Measurements from ENCODE around the gene HLA-DQB1.
A peak's percentile ranks its signal among the peaks of the same experiment; 100 is the strongest.
"Not testable (repeated sequence)": the region's sequence is repeated elsewhere in the genome, so short reads cannot be mapped to it uniquely, and the experiment has no call there.

Gene HLA-DQB1

DNA sequence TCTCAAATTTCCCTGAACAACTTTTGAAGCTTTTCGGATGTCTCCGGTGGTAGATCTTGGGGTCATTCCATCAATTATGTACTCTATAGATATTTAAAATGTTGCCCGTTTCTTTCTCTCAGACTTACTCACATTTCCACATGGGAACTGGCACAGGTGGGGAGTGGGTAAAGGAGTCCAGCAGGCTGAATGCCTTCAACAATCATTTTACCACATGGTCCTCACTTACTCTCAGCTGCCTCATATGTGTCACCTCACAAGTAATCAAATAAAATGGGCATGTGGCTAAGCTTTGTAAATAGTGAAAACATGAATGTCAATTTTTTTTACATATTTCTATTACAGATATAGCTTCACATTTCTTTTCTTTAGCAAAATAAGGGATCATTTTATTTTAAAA lies 28.6 kb downstream of the HLA-DQB1 start:
- TF ChIP-seq, protein P1, sequence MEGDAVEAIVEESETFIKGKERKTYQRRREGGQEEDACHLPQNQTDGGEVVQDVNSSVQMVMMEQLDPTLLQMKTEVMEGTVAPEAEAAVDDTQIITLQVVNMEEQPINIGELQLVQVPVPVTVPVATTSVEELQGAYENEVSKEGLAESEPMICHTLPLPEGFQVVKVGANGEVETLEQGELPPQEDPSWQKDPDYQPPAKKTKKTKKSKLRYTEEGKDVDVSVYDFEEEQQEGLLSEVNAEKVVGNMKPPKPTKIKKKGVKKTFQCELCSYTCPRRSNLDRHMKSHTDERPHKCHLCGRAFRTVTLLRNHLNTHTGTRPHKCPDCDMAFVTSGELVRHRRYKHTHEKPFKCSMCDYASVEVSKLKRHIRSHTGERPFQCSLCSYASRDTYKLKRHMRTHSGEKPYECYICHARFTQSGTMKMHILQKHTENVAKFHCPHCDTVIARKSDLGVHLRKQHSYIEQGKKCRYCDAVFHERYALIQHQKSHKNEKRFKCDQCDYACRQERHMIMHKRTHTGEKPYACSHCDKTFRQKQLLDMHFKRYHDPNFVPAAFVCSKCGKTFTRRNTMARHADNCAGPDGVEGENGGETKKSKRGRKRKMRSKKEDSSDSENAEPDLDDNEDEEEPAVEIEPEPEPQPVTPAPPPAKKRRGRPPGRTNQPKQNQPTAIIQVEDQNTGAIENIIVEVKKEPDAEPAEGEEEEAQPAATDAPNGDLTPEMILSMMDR (conservative IDR thresholded peaks at IDR 0.05; ENCODE audit: control insufficient read depth, insufficient read depth, low read depth, low read length), result no peak
- H3K4me3 ChIP-seq (ENCODE audit: control insufficient read depth, low read depth, low read length), result no peak overlapping the region
- no peak for DNase-seq (ENCODE audit: low read depth)

DNA sequence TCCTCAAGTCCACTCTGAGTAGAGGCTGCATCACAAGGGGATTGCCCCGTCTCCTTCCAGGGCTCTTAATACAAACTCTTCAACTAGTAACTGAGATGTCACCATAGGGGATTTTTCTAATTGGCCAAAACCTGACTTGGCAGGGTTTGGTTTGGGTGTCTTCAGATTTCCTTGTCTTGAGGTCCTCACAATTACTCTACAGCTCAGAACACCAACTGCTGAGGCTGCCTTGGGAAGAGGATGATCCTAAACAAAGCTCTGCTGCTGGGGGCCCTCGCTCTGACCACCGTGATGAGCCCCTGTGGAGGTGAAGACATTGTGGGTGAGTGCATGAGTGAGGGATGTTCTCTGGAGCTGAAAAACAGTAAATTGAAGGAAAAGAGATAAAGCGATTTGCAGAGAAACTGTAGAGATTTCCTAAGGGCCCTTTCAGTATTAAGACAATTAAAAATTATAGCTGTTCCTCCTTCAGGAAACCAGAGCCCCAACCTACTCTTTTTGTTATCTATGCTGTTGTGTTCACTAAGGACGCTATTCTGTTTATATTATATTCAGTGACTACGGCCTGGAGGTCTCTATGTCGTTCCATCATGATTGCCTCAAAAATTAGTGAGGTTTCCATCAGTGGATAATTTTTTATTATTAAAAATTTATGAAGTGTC lies 29.1 kb downstream of the HLA-DQB1 start, which contains the start of gene HLA-DQA1:
TSS of gene HLA-DQA1 (plus strand) at position 188 of the 662 bp plus-strand sequence. CDS start at position 241, 53 bp downstream.
- no peak for DNase-seq (ENCODE audit: low read depth)
- no peak within 1 kb of the TSS for H3K4me3 ChIP-seq (ENCODE audit: control insufficient read depth, low read depth, low read length)
- TF ChIP-seq, protein P1 (conservative IDR thresholded peaks at IDR 0.05; ENCODE audit: control insufficient read depth, insufficient read depth, low read depth, low read length), result no peak

DNA sequence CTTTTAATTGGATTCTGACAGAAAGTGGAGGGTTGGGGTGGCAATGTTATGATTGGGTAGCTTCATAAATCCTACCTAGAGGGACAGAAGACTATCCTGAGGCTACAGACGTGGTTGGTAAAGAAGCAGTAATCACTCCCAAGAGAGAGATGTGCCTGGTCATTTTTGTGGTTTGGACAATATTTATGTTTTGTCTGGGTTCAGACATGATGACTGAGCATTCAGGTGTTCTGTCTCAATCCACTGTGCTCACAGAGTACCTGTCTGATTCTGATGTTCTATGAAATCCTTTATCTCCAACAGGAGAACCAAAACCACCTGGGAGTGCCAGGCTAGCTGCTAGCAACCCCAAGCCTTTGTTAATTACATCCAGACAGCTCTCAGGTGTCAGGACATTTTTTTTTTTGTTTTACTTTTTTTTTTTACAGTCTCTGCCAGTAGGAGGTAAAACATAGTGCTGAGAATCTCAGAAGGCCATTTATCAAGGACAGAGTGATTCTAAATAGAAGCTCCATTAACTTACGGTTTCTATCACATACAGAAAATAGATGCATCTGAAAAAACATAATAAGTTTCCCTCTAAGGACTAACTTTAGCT lies 30.8 kb downstream of the HLA-DQB1 start:
- TF ChIP-seq, protein P1 (conservative IDR thresholded peaks at IDR 0.05; ENCODE audit: control insufficient read depth, insufficient read depth, low read depth, low read length), result no peak
- no peak overlapping the region for H3K4me3 ChIP-seq (ENCODE audit: control insufficient read depth, low read depth, low read length)
- DNase-seq (ENCODE audit: low read depth), result no peak

DNA sequence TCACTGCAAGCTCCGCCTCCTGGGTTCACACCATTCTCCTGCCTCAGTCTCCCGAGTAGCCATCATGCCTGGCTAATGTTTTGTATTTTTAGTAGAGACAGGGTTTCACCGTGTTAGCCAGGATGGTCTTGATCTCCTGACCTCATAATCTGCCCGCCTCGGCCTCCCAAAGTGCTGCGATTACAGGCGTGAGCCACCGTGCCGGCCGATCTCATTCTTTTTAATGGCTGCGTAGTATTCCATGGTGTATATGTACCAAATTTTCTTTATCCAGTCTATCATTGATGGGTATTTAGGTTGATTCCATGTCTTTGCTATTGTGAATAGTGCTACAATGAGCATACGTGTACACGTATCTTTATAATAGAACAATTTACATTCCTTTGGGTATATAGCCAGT lies 36.7 kb downstream of the HLA-DQB1 start:
- not testable (repeated sequence) for H3K4me3 ChIP-seq (ENCODE audit: control insufficient read depth, low read depth, low read length); DNase-seq (ENCODE audit: low read depth)

DNA sequence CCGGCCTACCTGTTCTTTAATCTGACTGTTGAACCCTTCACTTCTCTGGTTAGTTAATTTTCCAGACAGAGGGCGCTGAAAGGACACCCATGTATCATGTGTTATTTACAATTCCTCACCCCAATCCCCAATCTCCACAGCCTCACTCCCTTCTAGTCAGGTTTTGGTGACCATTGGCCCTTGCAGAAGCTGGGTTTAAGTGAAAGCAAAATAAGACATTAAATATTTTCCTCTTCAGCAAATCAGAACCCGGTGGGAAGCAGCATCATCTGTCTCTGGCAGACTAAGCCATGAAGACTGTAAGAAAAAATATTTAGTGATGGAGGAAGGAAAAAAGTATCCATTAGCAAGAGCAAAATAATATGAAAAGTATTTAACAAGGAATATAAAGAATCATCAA lies 38.6 kb downstream of the HLA-DQB1 start:
- no peak overlapping the region for H3K4me3 ChIP-seq (ENCODE audit: control insufficient read depth, low read depth, low read length)
- TF ChIP-seq, protein P1 (conservative IDR thresholded peaks at IDR 0.05; ENCODE audit: control insufficient read depth, insufficient read depth, low read depth, low read length), result no peak
- peak; percentile 34 for DNase-seq (ENCODE audit: low read depth)

DNA sequence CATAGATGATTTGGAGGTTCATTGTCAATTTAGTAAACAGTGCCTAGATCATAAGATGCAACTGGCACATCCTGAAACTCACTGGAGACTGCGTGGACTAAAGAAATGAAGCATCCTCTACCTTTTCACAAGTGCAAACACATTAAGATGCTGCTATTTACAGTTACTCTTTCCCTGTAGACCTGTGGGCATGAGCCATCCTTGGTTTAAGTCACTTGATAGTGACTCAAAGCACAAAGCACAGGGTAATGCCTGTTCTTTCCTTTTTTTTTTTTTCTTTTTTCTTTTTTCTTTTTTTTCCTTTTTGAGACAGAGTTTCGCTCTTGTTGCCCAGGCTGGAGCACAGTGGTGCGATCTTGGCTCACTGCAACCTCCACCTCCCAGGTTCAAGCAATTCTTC lies 39.2 kb downstream of the HLA-DQB1 start:
- no peak overlapping the region for H3K4me3 ChIP-seq (ENCODE audit: control insufficient read depth, low read depth, low read length)
- DNase-seq (ENCODE audit: low read depth), result no peak

DNA sequence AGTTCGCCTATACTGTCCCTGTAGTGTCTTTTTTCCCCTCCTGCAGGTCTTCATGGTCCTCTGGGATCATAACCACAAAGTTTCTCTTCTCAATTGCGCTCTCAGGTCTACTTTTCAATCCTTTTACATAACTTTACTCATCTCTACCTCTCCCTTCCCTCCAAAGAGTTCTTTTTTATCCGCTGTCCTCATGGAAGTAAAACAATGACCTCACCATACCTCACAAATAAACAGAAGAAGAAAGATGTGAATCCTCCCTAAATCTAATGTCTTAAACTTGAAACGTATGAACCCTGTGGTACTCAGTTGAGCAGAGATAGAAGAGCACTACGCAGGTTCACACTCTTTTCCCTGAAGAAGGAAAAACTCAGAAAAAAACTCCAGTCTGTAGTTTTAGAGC lies 41.3 kb downstream of the HLA-DQB1 start:
- TF ChIP-seq, protein P1 (conservative IDR thresholded peaks at IDR 0.05; ENCODE audit: control insufficient read depth, insufficient read depth, low read depth, low read length), result no peak
- no peak for DNase-seq (ENCODE audit: low read depth)

More for the DNA sequence above, 39.2 kb downstream of the HLA-DQB1 start:
- TF ChIP-seq, protein P1 (conservative IDR thresholded peaks at IDR 0.05; ENCODE audit: control insufficient read depth, insufficient read depth, low read depth, low read length), result no peak

More for the DNA sequence above, 41.3 kb downstream of the HLA-DQB1 start:
- H3K4me3 ChIP-seq (ENCODE audit: control insufficient read depth, low read depth, low read length), result no peak overlapping the region

Data from fibroblast of mammary gland (primary cell).